Common myeloid progenitor, CD34-positive (primary cell): ENCODE results near the gene IQCK.

ENCODE experiments used
- CTCF ChIA-PET: fragments of 350-600 bp; sonication (Branson Sonifier 250); formaldehyde crosslinking; loops from one replicate; lab custom pipeline; 2021; ENCODE audit warnings: antibody characterized with exemption; lab: Charles Lee
- POLR2A ChIA-PET: fragments of 350-600 bp; sonication (Branson Sonifier 250); formaldehyde crosslinking; loops from one replicate; lab custom pipeline; 2021; ENCODE audit warnings: antibody characterized with exemption; lab: Charles Lee
- DNase-seq, 3 donors: peaks; one replicate each; pipeline versions ENCODE4 v3.0.0 to v3.0.0-alpha.2; 2013
- H3K27ac ChIP-seq, 2 experiments: 1 replicate in 1 of 2; 2 replicates in 1 of 2; pipeline ENCODE4 v1.7.0; 2013; ENCODE audit warnings: inconsistent platforms in 2 of 2, low read length in 2 of 2, mild to moderate bottlenecking in 2 of 2, low read depth in 1 of 2, moderate library complexity in 1 of 2; ENCODE audit not compliant: severe bottlenecking in 2 of 2, insufficient read depth in 1 of 2, poor library complexity in 1 of 2
- H3K27me3 ChIP-seq, 5 experiments: replicated peaks in 2 of 5; 1 replicate in 3 of 5; 2 replicates in 2 of 5; pipeline versions ENCODE4 v1.6.1 to v1.7.0; 2013; ENCODE audit warnings: low read length in 4 of 5, mild to moderate bottlenecking in 2 of 5, moderate library complexity in 2 of 5, inconsistent platforms in 1 of 5; ENCODE audit not compliant: insufficient read depth in 5 of 5, control insufficient read depth in 4 of 5
- H3K36me3 ChIP-seq, 4 experiments: 1 replicate in 2 of 4; 2 replicates in 2 of 4; pipeline versions ENCODE4 v1.6.1 to v1.7.0; 2013; ENCODE audit warnings: low read length in 3 of 4, control low read depth in 1 of 4, mild to moderate bottlenecking in 1 of 4; ENCODE audit not compliant: control insufficient read depth in 4 of 4, insufficient read depth in 4 of 4
- H3K4me1 ChIP-seq, 4 experiments: 1 replicate in 3 of 4; 2 replicates in 1 of 4; pipeline versions ENCODE4 v1.6.1 to v1.7.1; 2013; ENCODE audit warnings: low read length in 3 of 4, mild to moderate bottlenecking in 3 of 4, control low read depth in 1 of 4, inconsistent platforms in 1 of 4, moderate library complexity in 1 of 4; ENCODE audit not compliant: control insufficient read depth in 4 of 4, insufficient read depth in 4 of 4; ENCODE audit errors: control extremely low read depth in 1 of 4
- H3K4me3 ChIP-seq, 7 experiments: 1 replicate in 4 of 7; 2 replicates in 3 of 7; pipeline versions ENCODE4 v1.5.1 to v1.7.0; 2013; ENCODE audit warnings: mild to moderate bottlenecking in 7 of 7, low read length in 6 of 7, moderate library complexity in 6 of 7, inconsistent platforms in 2 of 7, low read depth in 2 of 7, control low read depth in 1 of 7; ENCODE audit not compliant: insufficient read depth in 4 of 7, control insufficient read depth in 1 of 7; ENCODE audit errors: extremely low read depth in 1 of 7
- H3K9me3 ChIP-seq, 5 experiments: 1 replicate in 4 of 5; 2 replicates in 1 of 5; pipeline versions ENCODE4 v1.6.1 to v1.7.1; 2013; ENCODE audit warnings: low read length in 4 of 5, mild to moderate bottlenecking in 2 of 5, inconsistent platforms in 1 of 5, low read depth in 1 of 5, moderate library complexity in 1 of 5; ENCODE audit not compliant: control insufficient read depth in 4 of 5, insufficient read depth in 2 of 5; ENCODE audit errors: control extremely low read depth in 1 of 5
- WGBS: methylation state at CpG from one replicate; pipeline ENCODE4 v1.1.5; 2013; ENCODE audit not compliant: insufficient coverage; 5-methylcytosine and 5-hydroxymethylcytosine counted together

The IQCK gene

GRCh38 chr16:19851476-19851875 lies 133.4 kb downstream of the IQCK start:
- DNase-seq: no peak
- no peaks in the 10 kb centered on the region for H3K4me1 ChIP-seq
- H3K9me3 ChIP-seq: no peaks in the 10 kb centered on the region
- ChIA-PET POLR2A (interaction anchor here (0.6 kb wide), 1 partner anchor 243 kb away, joined by 3 read pairs; no protein-coding TSS in a partner anchor), CTCF (interaction anchor here (1.1 kb wide), 1 partner anchor 10 kb away, joined by 3 read pairs; no protein-coding TSS in a partner anchor)
- H3K4me3 ChIP-seq: no peak overlapping the region
- 95% methylated on average over 7 of the region's 7 CpGs for WGBS
- no peaks in the 10 kb centered on the region for H3K36me3 ChIP-seq
- H3K27me3 ChIP-seq: no peaks in the 10 kb centered on the region
- no peak overlapping the region for H3K27ac ChIP-seq

- POLR2A ChIA-PET: no interaction called here
- H3K4me1 ChIP-seq: no peaks in the 10 kb centered on the region
Measured at GRCh38 chr16:19853132-19853741, 135.2 kb downstream of the IQCK start.

GRCh38 chr16:19853742-19854542 lies 135.9 kb downstream of the IQCK start:
- Histone ChIP-seq H3K9me3 (no peaks in the 10 kb centered on the region), H3K27me3 (no peaks in the 10 kb centered on the region), H3K4me3 (no peak overlapping the region), H3K27ac (no peak overlapping the region), H3K4me1 (no peaks in the 10 kb centered on the region), H3K36me3 (no peaks in the 10 kb centered on the region)
- 91% methylated on average over 6 of the region's 7 CpGs for WGBS
- DNase-seq: no peak
- ChIA-PET POLR2A (interaction anchor here (0.5 kb wide), 1 partner anchor 1276 kb away, joined by 4 read pairs; no protein-coding TSS in a partner anchor), CTCF (no interaction called here)

More at GRCh38 chr16:19853132-19853741, 135.2 kb downstream of the IQCK start:
- Histone ChIP-seq H3K4me3 (no peak overlapping the region), H3K36me3 (no peaks in the 10 kb centered on the region), H3K9me3 (no peaks in the 10 kb centered on the region), H3K27ac (no peak overlapping the region), H3K27me3 (no peaks in the 10 kb centered on the region)
- WGBS: 96% methylated on average over 8 of the region's 8 CpGs
- CTCF ChIA-PET: no interaction called here
- DNase-seq: no peak

GRCh38 chr16:19854543-19854876 lies 136.4 kb downstream of the IQCK start:
- ChIA-PET CTCF (no interaction called here), POLR2A (interaction anchor here (0.5 kb wide), 1 partner anchor 1275 kb away, joined by 4 read pairs; no protein-coding TSS in a partner anchor)
- 100% methylated on average over 6 of the region's 6 CpGs for WGBS
- Histone ChIP-seq H3K9me3 (no peaks in the 10 kb centered on the region), H3K4me1 (no peaks in the 10 kb centered on the region), H3K4me3 (no peak overlapping the region), H3K27me3 (no peaks in the 10 kb centered on the region), H3K27ac (no peak overlapping the region), H3K36me3 (no peaks in the 10 kb centered on the region)
- DNase-seq: no peak

- H3K27me3 ChIP-seq: no peaks in the 10 kb centered on the region
- no peaks in the 10 kb centered on the region for H3K36me3 ChIP-seq
- no peak overlapping the region for H3K4me3 ChIP-seq
- ChIA-PET CTCF (no interaction called here), POLR2A (no interaction called here)
- H3K4me1 ChIP-seq: no peaks in the 10 kb centered on the region
- no peak for DNase-seq
- H3K27ac ChIP-seq: no peak overlapping the region
- no peaks in the 10 kb centered on the region for H3K9me3 ChIP-seq
- 99% methylated on average over 10 of the region's 10 CpGs for WGBS
Measured at GRCh38 chr16:19856120-19856519, 138.0 kb downstream of the IQCK start.

GRCh38 chr16:19857593-19858339 lies 139.7 kb downstream of the IQCK start:
- CTCF ChIA-PET: no interaction called here
- 91% methylated on average over 11 of the region's 16 CpGs for WGBS

More at GRCh38 chr16:19857593-19858339, 139.7 kb downstream of the IQCK start:
- H3K27ac ChIP-seq: no peak overlapping the region
- POLR2A ChIA-PET: no interaction called here
- H3K27me3 ChIP-seq: no peaks in the 10 kb centered on the region
- no peaks in the 10 kb centered on the region for H3K9me3 ChIP-seq
- no peak overlapping the region for H3K4me3 ChIP-seq
- no peak for DNase-seq
- H3K36me3 ChIP-seq: no peaks in the 10 kb centered on the region
- no peaks in the 10 kb centered on the region for H3K4me1 ChIP-seq
